Right cardiac atrium (tissue), 5 donors: ENCODE measurements around the gene MNT. TPM values are rescaled to one million over a fixed set of nuclear protein-coding genes. Genes with fewer than 3 reads are reported as not detected.

ENCODE experiments used
- ATAC-seq, 2 donors: fragments of 200-7000 bp; cut with Tn5 transposase; one replicate each; pipeline versions ENCODE4 v1.8.0 to v1.9.1; 2020; ENCODE audit warnings: moderate library complexity in 2 of 2, mild to moderate bottlenecking in 1 of 2
- DNase-seq, 3 donors: peaks; one replicate each; pipeline ENCODE4 v3.0.0-alpha.2; 2020
- H3K27ac ChIP-seq: one replicate; pipeline ENCODE4 v1.5.1; 2013; ENCODE audit warnings: mild to moderate bottlenecking, low read length, control low read depth, moderate library complexity
- H3K27me3 ChIP-seq: one replicate; pipeline ENCODE4 v1.6.1; 2013; ENCODE audit not compliant: control insufficient read depth, insufficient read depth
- H3K4me1 ChIP-seq: one replicate; pipeline ENCODE4 v1.6.1; 2013; ENCODE audit warnings: low read length; ENCODE audit not compliant: control insufficient read depth, insufficient read depth
- H3K4me3 ChIP-seq: one replicate; pipeline ENCODE4 v1.5.1; 2013; ENCODE audit warnings: low read length, control low read depth
- H3K9me3 ChIP-seq: one replicate; pipeline ENCODE4 v1.6.1; 2013; ENCODE audit warnings: low read length; ENCODE audit not compliant: control insufficient read depth
- WGBS: extraction: QIAGEN DNeasy Blood & Tissue Kit; methylation state at CpG from one replicate; pipeline ENCODE4 v1.1.7; 2013; 5-methylcytosine and 5-hydroxymethylcytosine counted together
- intact Hi-C, 4 donors: fragments of 100-400 bp; cut with DNase I; formaldehyde crosslinking; loops; one replicate each; pipeline versions ENCODE4 v1.11.0 to v1.14.0; 2022 to 2023
- polyA plus RNA-seq: library from polyadenylated mRNA; stranded (reverse); fragments of 200-250 nt; gene quantifications from one replicate; pipeline ENCODE4 v1.2.3, GENCODE V29; 2013
- total RNA-seq, 4 donors: library from RNA; stranded (reverse); fragmentation: NEBNext Ultra II Directional; extraction: Animal tissue kit (Norgen Biotek cat#: 25700); gene quantifications; one replicate each; pipeline ENCODE4 v1.2.1, GENCODE V29; 2021
- donor health status: healthy with polysubstance abuse.
- donor health status: DM: no; HTN: yes; CAD: no.
- donor health status: DM: no; HTN: no; CAD: no.
- donor health status: DM: no; HTN: yes; CAD: no; lungs with severe emphysema.
- donor health status: DM: yes; HTN: yes; CAD: no.

Gene MNT
- total and polyA plus RNA-seq, 5 donors = 6.8 to 11.8 (median 10.6) TPM

DNA sequence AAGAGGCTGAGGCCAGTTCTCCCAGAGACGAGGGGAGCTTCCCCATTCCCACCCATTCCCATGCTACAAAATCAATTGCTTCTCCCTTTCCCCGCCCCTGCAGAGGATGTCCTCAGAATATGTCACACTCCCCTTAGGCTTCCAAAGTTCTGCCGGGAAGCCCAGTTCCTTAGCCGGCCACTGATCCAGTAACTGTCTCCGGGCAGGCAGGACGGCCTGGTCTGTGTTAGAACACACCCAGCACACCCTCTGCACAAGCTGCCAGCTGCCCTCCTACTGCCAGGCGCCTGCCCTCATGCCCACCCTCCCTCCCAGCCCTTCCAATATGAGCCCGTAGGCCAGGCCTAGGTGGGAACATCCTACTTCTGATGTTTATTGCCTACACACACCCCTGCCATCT is 32.5 kb downstream of the MNT start:
- ATAC-seq (no peak), DNase-seq (peak in 1 of 3 donors; percentile 36)
- no peak overlapping the region for H3K4me3 ChIP-seq
- WGBS = 66% methylated on average over 8 of the region's 8 CpGs
- H3K4me1 ChIP-seq = peaks cover 4% of the 10 kb centered on the region
- H3K27ac ChIP-seq = no peak overlapping the region
- intact Hi-C loops = loop anchor here in 1 of 4 donors (10.0 kb wide), 1 partner anchor 46 kb away; no protein-coding TSS in a partner anchor
- H3K27me3 ChIP-seq = no peaks in the 10 kb centered on the region
- H3K9me3 ChIP-seq = no peaks in the 10 kb centered on the region

GRCh38 chr17:2366747-2367494 is 33.9 kb downstream of the MNT start:
- H3K27ac ChIP-seq = no peak overlapping the region
- peaks cover 4% of the 10 kb centered on the region for H3K4me1 ChIP-seq
- intact Hi-C loops = loop anchor here in 1 of 4 donors (10.0 kb wide), 1 partner anchor 48 kb away; no protein-coding TSS in a partner anchor
- DNase-seq = peak in 2 of 3 donors; percentile 38 to 43
- no peak for ATAC-seq
- H3K27me3 ChIP-seq = no peaks in the 10 kb centered on the region
- WGBS = 84% methylated on average over 26 of the region's 26 CpGs
- H3K9me3 ChIP-seq = no peaks in the 10 kb centered on the region
- H3K4me3 ChIP-seq = no peak overlapping the region

GRCh38 chr17:2365132-2365531 is 35.7 kb downstream of the MNT start:
- peaks cover 4% of the 10 kb centered on the region for H3K4me1 ChIP-seq
- WGBS = 97% methylated on average over 20 of the region's 20 CpGs
- no peaks in the 10 kb centered on the region for H3K27me3 ChIP-seq
- intact Hi-C loops = loop anchor here in 1 of 4 donors (10.0 kb wide), 1 partner anchor 50 kb away; no protein-coding TSS in a partner anchor
- no peak overlapping the region for H3K27ac ChIP-seq
- ATAC-seq (no peak), DNase-seq (peak in 2 of 3 donors; percentile 38 to 58)
- no peaks in the 10 kb centered on the region for H3K9me3 ChIP-seq
- H3K4me3 ChIP-seq = no peak overlapping the region

GRCh38 chr17:2364763-2365116 is 36.1 kb downstream of the MNT start:
- no peak overlapping the region for H3K27ac ChIP-seq
- H3K4me1 ChIP-seq = peaks cover 4% of the 10 kb centered on the region
- DNase-seq (peak in 1 of 3 donors; percentile 44), ATAC-seq (no peak)
- no peak overlapping the region for H3K4me3 ChIP-seq
- WGBS = 83% methylated on average over 12 of the region's 12 CpGs
- no peaks in the 10 kb centered on the region for H3K27me3 ChIP-seq
- intact Hi-C loops = loop anchor here in 1 of 4 donors (10.0 kb wide), 1 partner anchor 50 kb away; no protein-coding TSS in a partner anchor
- no peaks in the 10 kb centered on the region for H3K9me3 ChIP-seq

DNA sequence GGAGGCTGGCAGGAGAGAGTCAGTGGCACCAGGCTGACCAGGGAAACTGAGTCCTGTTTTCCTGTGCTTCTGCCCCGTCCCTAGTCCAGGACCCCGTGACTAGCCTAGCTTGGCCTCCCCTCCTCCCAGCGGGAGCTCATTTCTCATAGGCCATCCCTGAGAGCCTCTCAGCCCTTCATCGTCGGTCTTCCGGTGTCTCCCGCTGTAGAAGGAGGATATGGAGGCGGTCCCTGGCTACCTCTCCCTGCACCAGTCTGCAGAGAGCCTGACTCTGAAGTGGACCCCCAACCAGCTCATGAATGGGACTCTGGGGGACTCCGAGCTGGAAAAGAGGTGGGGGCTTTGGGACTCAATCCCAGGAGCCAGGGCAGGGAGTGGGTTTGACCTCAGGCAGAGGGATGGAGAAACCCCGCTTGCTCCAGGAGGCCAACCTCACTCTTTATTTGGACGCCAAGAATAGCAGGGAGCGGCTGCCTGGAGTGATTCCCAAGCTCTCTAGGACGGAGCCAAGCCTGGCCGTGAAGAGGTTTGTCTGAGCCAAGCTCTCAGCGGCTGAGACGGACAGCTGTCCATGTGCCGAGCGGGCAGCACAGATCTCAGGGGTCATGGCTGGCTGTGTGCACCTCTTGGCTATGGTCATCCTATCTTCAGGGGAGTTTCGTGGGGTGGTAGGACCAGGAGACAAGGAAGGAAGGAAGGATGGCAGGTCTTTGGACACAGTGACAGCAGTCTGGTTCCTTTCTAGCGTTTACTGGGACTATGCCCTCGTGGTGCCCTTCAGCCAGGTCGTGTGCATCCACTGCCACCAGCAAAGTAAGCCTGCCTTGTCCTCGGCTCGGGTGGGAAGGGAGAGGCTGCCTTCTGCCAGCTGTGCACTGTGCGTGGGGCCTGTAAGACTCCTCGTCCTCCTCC is 36.8 kb downstream of the MNT start:
- Histone ChIP-seq H3K27ac (no peak overlapping the region), H3K4me3 (no peak overlapping the region), H3K4me1 (peaks cover 4% of the 10 kb centered on the region), H3K27me3 (no peaks in the 10 kb centered on the region), H3K9me3 (no peaks in the 10 kb centered on the region)
- intact Hi-C loops = loop anchor here in 1 of 4 donors (10.0 kb wide), 1 partner anchor 51 kb away; no protein-coding TSS in a partner anchor
- ATAC-seq (peak; percentile 70 to 79), DNase-seq (peak; percentile 70 to 88 (median 82))
- 45% methylated on average over 26 of the region's 26 CpGs for WGBS

GRCh38 chr17:2363318-2363717 is 37.5 kb downstream of the MNT start:
- ATAC-seq (no peak), DNase-seq (peak in 1 of 3 donors; percentile 48)
- H3K4me3 ChIP-seq = no peak overlapping the region
- no peaks in the 10 kb centered on the region for H3K27me3 ChIP-seq
- H3K27ac ChIP-seq = no peak overlapping the region
- intact Hi-C loops = loop anchor here in 1 of 4 donors (10.0 kb wide), 1 partner anchor 51 kb away; no protein-coding TSS in a partner anchor
- WGBS = 95% methylated on average over 21 of the region's 21 CpGs
- H3K4me1 ChIP-seq = peaks cover 4% of the 10 kb centered on the region
- no peaks in the 10 kb centered on the region for H3K9me3 ChIP-seq

DNA sequence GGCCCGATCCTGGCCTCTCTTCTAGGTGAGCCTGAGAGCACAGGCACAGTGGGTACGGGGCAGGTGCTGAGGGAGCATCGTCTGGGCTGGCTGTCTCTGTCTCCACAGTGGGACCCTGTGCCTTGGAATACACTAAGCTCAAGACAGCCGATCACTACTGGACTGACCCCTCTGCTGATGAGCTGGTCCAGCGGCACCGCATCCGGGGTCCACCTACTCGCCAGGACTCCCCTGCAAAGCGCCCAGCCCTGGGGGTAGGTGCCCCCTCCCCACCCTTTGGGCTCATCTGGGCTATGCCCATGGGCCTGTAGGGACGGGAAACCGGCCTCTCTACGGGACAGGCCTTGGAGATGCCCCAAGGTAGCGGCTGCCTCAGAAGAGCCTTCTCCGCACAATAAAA is 38.0 kb downstream of the MNT start:
- 96% methylated on average over 14 of the region's 14 CpGs for WGBS
- ATAC-seq (no peak), DNase-seq (peak in 1 of 3 donors; percentile 40)
- Histone ChIP-seq H3K4me1 (peaks cover 4% of the 10 kb centered on the region), H3K27ac (no peak overlapping the region), H3K9me3 (no peaks in the 10 kb centered on the region), H3K27me3 (no peaks in the 10 kb centered on the region), H3K4me3 (no peak overlapping the region)
- intact Hi-C loops = loop anchor here in 1 of 4 donors (10.0 kb wide), 1 partner anchor 52 kb away; no protein-coding TSS in a partner anchor

GRCh38 chr17:2362416-2362815 is 38.4 kb downstream of the MNT start:
- H3K4me1 ChIP-seq = peaks cover 4% of the 10 kb centered on the region
- intact Hi-C loops = loop anchor here in 1 of 4 donors (10.0 kb wide), 1 partner anchor 52 kb away; no protein-coding TSS in a partner anchor
- H3K27ac ChIP-seq = no peak overlapping the region
- no peak for ATAC-seq
- DNase-seq = peak in 1 of 3 donors; percentile 25
- WGBS = 96% methylated on average over 19 of the region's 19 CpGs
- no peak overlapping the region for H3K4me3 ChIP-seq
- H3K27me3 ChIP-seq = no peaks in the 10 kb centered on the region
- H3K9me3 ChIP-seq = no peaks in the 10 kb centered on the region

DNA sequence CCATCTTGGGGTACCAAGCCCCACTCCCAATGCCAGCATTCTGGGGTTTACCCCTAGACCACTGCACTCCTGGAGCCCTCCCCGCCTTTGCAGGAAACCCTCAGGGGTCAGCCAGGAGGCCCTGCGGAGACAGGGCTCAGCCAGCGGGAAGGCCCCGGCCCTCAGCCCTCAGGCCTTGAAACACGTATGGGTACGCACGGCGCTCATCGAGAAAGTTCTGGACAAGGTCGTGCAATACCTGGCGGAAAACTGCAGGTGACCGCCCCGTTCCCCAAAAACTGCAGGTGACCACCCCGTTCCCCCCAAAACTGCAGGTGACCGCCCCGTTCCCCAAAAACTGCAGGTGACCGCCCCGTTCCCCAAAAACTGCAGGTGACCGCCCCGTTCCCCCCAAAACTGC is 38.8 kb downstream of the MNT start:
- no peaks in the 10 kb centered on the region for H3K9me3 ChIP-seq
- H3K4me1 ChIP-seq = peaks cover 4% of the 10 kb centered on the region
- H3K4me3 ChIP-seq = no peak overlapping the region
- DNase-seq (peak in 1 of 3 donors; percentile 50), ATAC-seq (no peak)
- intact Hi-C loops = loop anchor here in 1 of 4 donors (10.0 kb wide), 1 partner anchor 53 kb away; no protein-coding TSS in a partner anchor
- H3K27ac ChIP-seq = no peak overlapping the region
- 97% methylated on average over 20 of the region's 20 CpGs for WGBS
- H3K27me3 ChIP-seq = no peaks in the 10 kb centered on the region

DNA sequence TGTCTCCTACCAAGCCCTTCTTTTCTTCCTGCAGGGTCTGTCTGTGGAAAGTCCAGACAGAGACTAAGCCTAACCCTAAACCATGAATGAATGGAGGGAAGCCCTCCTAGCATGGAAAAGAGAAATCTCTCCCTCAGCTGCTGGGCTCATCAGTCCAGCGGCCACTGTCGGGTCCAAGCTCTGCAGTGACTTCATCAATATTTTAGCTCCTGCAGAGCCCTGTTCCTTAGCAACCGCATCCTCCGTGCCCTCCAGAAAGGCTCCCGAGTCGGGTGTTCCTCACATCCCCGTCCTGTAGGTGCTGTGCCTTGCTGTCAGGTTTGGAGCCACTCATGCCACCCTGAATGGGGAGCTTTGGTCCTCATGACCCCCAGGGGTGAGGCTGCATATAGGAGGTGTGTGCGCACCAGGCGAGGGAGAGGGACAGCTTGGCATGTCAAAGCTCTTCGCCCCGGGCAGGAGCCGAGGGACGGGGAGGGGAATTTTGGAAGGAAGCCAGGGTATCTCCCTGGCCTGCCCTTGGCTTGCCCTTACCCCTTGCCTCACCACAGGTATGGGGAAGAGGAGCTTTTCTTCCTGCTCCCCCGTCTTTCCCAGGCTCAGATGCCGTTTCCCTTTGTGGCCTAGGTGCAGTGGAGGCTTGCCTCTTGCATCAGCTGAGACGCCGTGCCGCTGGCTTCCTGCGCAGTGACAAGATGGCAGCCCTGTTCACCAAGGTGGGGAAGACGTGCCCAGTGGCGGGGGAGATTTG is 39.7 kb downstream of the MNT start:
- ATAC-seq (no peak), DNase-seq (no peak)
- WGBS = 79% methylated on average over 21 of the region's 21 CpGs
- Histone ChIP-seq H3K4me3 (no peak overlapping the region), H3K27me3 (no peaks in the 10 kb centered on the region), H3K27ac (no peak overlapping the region), H3K4me1 (peaks cover 4% of the 10 kb centered on the region), H3K9me3 (no peaks in the 10 kb centered on the region)
- intact Hi-C loops = loop anchor here in 1 of 4 donors (10.0 kb wide), 1 partner anchor 54 kb away; no protein-coding TSS in a partner anchor
